ENCODE results near the gene SMIM41. TPM values are rescaled to one million over a fixed set of nuclear protein-coding genes. Genes with fewer than 3 reads are reported as not detected.

Gene SMIM41
- total and polyA plus RNA-seq, 2 donors from 2014 or later: 0.31 TPM; not detected in 1

GRCh38 chr12:52151153-52151836 is 71.8 kb downstream of the SMIM41 start:
- H3K4me1 ChIP-seq (ENCODE audit: control insufficient read depth in 2 of 3, insufficient read depth in 2 of 3, low read depth in 1 of 3, low read length in 3 of 3): peaks cover 0 to 24% (median 14%) of the 10 kb centered on the region in 3 donors
- no peak for DNase-seq

GRCh38 chr12:52151837-52152783 is 72.6 kb downstream of the SMIM41 start:
- Histone ChIP-seq H3K9me3 (ENCODE audit: control insufficient read depth in 2 of 3, insufficient read depth in 1 of 3, low read length in 3 of 3) (no peaks in the 10 kb centered on the region), H3K4me1 (ENCODE audit: control insufficient read depth in 2 of 3, insufficient read depth in 2 of 3, low read depth in 1 of 3, low read length in 3 of 3) (peaks cover 0 to 20% (median 14%) of the 10 kb centered on the region in 3 donors), H3K27ac (ENCODE audit: low read depth in 2 of 2, low read length in 2 of 2) (no peak overlapping the region), H3K27me3 (ENCODE audit: control insufficient read depth, insufficient read depth, low read length) (no peaks in the 10 kb centered on the region), H3K36me3 (ENCODE audit: control insufficient read depth in 2 of 3, insufficient read depth in 3 of 3, low read length in 3 of 3) (no peaks in the 10 kb centered on the region), H3K4me3 (ENCODE audit: low read length in 3 of 3) (no peak overlapping the region), H3K9ac (ENCODE audit: low read length in 3 of 3) (no peak overlapping the region)
- peak; percentile 67 to 92 (median 85) for DNase-seq
- TF ChIP-seq CTCF (IDR thresholded peaks at IDR 0.05; ENCODE audit: borderline replicate concordance, extremely low read depth, insufficient read depth): peak; percentile 87
- intact Hi-C loops (cut with DNase I): loop anchor here (10.0 kb wide), 1 partner anchor 723 kb away; no protein-coding TSS in a partner anchor
- FAIRE-seq: no peak

More at GRCh38 chr12:52151153-52151836, 71.8 kb downstream of the SMIM41 start:
- Histone ChIP-seq H3K9ac (ENCODE audit: low read length in 3 of 3) (no peak overlapping the region), H3K36me3 (ENCODE audit: control insufficient read depth in 2 of 3, insufficient read depth in 3 of 3, low read length in 3 of 3) (no peaks in the 10 kb centered on the region), H3K27me3 (ENCODE audit: control insufficient read depth, insufficient read depth, low read length) (no peaks in the 10 kb centered on the region), H3K27ac (ENCODE audit: low read depth in 2 of 2, low read length in 2 of 2) (no peak overlapping the region), H3K4me3 (ENCODE audit: low read length in 3 of 3) (no peak overlapping the region), H3K9me3 (ENCODE audit: control insufficient read depth in 2 of 3, insufficient read depth in 1 of 3, low read length in 3 of 3) (no peaks in the 10 kb centered on the region)
- intact Hi-C loops (cut with DNase I): loop anchor here (10.0 kb wide), 1 partner anchor 724 kb away; no protein-coding TSS in a partner anchor
- FAIRE-seq: no peak
- TF ChIP-seq CTCF (IDR thresholded peaks at IDR 0.05; ENCODE audit: borderline replicate concordance, extremely low read depth, insufficient read depth): no peak

DNA sequence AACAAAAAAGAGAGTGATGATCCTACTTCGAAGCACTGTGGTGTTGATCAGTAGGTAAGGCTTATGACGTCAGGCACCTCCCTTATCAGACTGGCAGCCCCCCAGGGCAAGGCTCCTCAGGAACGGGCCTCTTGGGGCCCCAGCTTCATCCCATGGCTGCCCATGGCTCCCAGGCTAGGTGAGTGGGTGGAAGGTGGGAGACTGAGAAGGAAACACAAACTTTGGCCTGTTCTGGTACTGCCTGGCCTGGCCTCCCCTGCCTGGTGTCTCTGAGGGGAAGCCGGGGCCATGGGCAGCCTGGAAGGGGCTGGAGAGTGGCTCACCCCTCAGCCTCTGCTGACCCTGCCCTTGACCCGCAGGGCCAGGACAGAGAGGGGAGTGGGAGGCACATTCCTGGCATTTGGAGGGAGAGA is 73.4 kb downstream of the SMIM41 start:
- Histone ChIP-seq H3K27me3 (ENCODE audit: control insufficient read depth, insufficient read depth, low read length) (no peaks in the 10 kb centered on the region), H3K4me1 (ENCODE audit: control insufficient read depth in 2 of 3, insufficient read depth in 2 of 3, low read depth in 1 of 3, low read length in 3 of 3) (peaks cover 0 to 15% (median 10%) of the 10 kb centered on the region in 3 donors), H3K27ac (ENCODE audit: low read depth in 2 of 2, low read length in 2 of 2) (no peak overlapping the region), H3K9me3 (ENCODE audit: control insufficient read depth in 2 of 3, insufficient read depth in 1 of 3, low read length in 3 of 3) (no peaks in the 10 kb centered on the region), H3K4me3 (ENCODE audit: low read length in 3 of 3) (no peak overlapping the region), H3K36me3 (ENCODE audit: control insufficient read depth in 2 of 3, insufficient read depth in 3 of 3, low read length in 3 of 3) (no peaks in the 10 kb centered on the region), H3K9ac (ENCODE audit: low read length in 3 of 3) (no peak overlapping the region)
- DNase-seq (peak in 1 of 5 donors; percentile 53), FAIRE-seq (no peak)
- TF ChIP-seq CTCF (IDR thresholded peaks at IDR 0.05; ENCODE audit: borderline replicate concordance, extremely low read depth, insufficient read depth): no peak
- intact Hi-C loops (cut with DNase I): loop anchor here (10.0 kb wide), 1 partner anchor 722 kb away; no protein-coding TSS in a partner anchor
